A673 (cell line): ENCODE results near the gene LRRN2. TPM values are rescaled to one million over a fixed set of nuclear protein-coding genes. Genes with fewer than 3 reads are reported as not detected.

Experiments used
- BruUV-seq: library from RNA; stranded (reverse); fragments of 400-500 nt; replicated peaks from 2 replicates; lab custom pipeline; 2021; lab: Mats Ljungman, UMichigan
- CTCF ChIA-PET: fragments of 300-600 bp; sonication (Branson Sonifier 250); formaldehyde crosslinking; loops from one replicate; lab custom pipeline; 2022; ENCODE audit warnings: antibody characterized with exemption; lab: Charles Lee
- POLR2A ChIA-PET: fragments of 300-600 bp; sonication (Branson Sonifier 250); formaldehyde crosslinking; loops from one replicate; lab custom pipeline; 2022; ENCODE audit warnings: antibody characterized with exemption; ENCODE audit not compliant: low non-redundant PET; lab: Charles Lee
- DNase-seq: peaks from one replicate; pipeline ENCODE4 v3.0.0-alpha.2; 2015; ENCODE audit warnings: low spot score
- H3K27ac ChIP-seq: fragments of 200-600 bp; sonication (generic); 2 replicates; pipeline ENCODE4 v1.5.1; 2016; ENCODE audit warnings: mixed run types, low read depth, mild to moderate bottlenecking, mixed read lengths, antibody characterized with exemption, low read length; ENCODE audit not compliant: poor library complexity, severe bottlenecking
- H3K27me3 ChIP-seq: fragments of 200-600 bp; sonication (generic); replicated peaks from 2 replicates; pipeline ENCODE4 v1.6.1; 2017; ENCODE audit warnings: mixed run types, low read depth, mild to moderate bottlenecking, mixed read lengths, antibody characterized with exemption, low read length; ENCODE audit not compliant: insufficient read depth, poor library complexity
- H3K36me3 ChIP-seq: fragments of 200-600 bp; sonication (generic); 2 replicates; pipeline ENCODE4 v1.6.1; 2016; ENCODE audit warnings: mixed run types, mild to moderate bottlenecking, mixed read lengths, antibody characterized with exemption, low read length; ENCODE audit not compliant: insufficient read depth, poor library complexity, severe bottlenecking
- H3K4me1 ChIP-seq: fragments of 200-600 bp; sonication (generic); 2 replicates; pipeline ENCODE4 v1.6.1; 2017; ENCODE audit warnings: mixed run types, mild to moderate bottlenecking, mixed read lengths, antibody characterized with exemption, low read length; ENCODE audit not compliant: insufficient read depth, poor library complexity, severe bottlenecking
- H3K4me3 ChIP-seq: fragments of 200-600 bp; sonication (generic); 2 replicates; pipeline ENCODE4 v1.5.1; 2016; ENCODE audit warnings: low read depth, mixed run types, mild to moderate bottlenecking, mixed read lengths, low read length; ENCODE audit not compliant: poor library complexity, severe bottlenecking
- H3K9me3 ChIP-seq: fragments of 200-600 bp; sonication (generic); 2 replicates; pipeline ENCODE4 v1.6.1; 2016; ENCODE audit warnings: mixed run types, low read depth, mild to moderate bottlenecking, mixed read lengths, antibody characterized with exemption, low read length; ENCODE audit not compliant: poor library complexity, severe bottlenecking
- EZH2 ChIP-seq: fragments of 200-600 bp; sonication (generic); IDR thresholded peaks from 2 replicates; pipeline ENCODE4 v1.6.1; 2017; ENCODE audit warnings: borderline replicate concordance, low read depth, mild to moderate bottlenecking, mixed read lengths, antibody characterized with exemption, low read length; ENCODE audit not compliant: poor library complexity, severe bottlenecking
- intact Hi-C: fragments of 100-400 bp; cut with micrococcal nuclease; formaldehyde crosslinking; loops from one replicate; pipeline ENCODE4 v1.10.0; 2022; ENCODE audit not compliant: unreplicated experiment
- total RNA-seq: library from RNA; stranded (reverse); gene quantifications from 2 replicates; pipeline ENCODE4 v1.2.3, GENCODE V29; 2021
- TF ChIP-seq, protein P1 (sequence below): fragments of 300-800, 200-600 bp; sonication (generic); conservative IDR thresholded peaks from 2 replicates; pipeline ENCODE4 v1.5.1; 2017; ENCODE audit warnings: low read depth, mild to moderate bottlenecking, antibody characterized with exemption, low read length, moderate library complexity, mixed read lengths

LRRN2 gene
- total RNA-seq, 1 experiment from 2014 or later = not detected

DNA sequence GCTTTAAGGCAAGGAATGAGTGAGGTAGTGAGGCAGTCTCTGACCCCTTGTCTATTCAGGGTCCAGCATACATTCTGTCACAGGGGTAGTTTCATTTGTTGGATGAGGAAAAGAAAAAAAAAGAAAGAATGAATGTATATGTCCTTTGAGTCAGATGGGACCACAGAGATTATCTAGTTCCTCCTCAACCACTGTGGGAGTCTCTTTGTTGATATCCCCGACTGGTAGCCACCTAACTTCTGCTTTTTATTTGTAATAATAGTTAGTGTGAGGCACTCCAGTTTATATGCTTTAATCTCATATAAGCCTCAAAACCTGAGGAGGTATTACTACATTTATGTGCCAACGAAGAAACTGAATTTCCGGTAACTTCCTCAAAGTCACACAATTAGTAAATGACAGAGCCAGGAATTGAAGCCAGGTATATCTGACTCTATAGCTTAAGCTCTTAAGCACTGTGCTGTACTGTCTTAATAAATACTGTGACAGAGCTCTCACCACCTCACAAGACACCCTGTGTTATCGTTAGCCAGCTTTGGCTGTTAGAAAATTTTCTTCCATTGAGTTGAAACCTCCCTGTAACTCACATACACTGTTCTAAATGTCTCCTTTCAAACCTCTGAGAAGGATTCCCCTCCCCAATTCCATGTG is 87.1 kb downstream of the LRRN2 start:
- Histone ChIP-seq H3K27me3 (no peaks in the 10 kb centered on the region), H3K4me1 (no peaks in the 10 kb centered on the region), H3K27ac (no peak overlapping the region), H3K4me3 (no peak overlapping the region), H3K36me3 (no peaks in the 10 kb centered on the region), H3K9me3 (no peaks in the 10 kb centered on the region)
- no peak for DNase-seq
- no TSS peak for BruUV-seq
- intact Hi-C loops = no loop called here
- CTCF ChIA-PET = no interaction called here
- no peak for TF ChIP-seq EZH2
- TF ChIP-seq, protein P1, sequence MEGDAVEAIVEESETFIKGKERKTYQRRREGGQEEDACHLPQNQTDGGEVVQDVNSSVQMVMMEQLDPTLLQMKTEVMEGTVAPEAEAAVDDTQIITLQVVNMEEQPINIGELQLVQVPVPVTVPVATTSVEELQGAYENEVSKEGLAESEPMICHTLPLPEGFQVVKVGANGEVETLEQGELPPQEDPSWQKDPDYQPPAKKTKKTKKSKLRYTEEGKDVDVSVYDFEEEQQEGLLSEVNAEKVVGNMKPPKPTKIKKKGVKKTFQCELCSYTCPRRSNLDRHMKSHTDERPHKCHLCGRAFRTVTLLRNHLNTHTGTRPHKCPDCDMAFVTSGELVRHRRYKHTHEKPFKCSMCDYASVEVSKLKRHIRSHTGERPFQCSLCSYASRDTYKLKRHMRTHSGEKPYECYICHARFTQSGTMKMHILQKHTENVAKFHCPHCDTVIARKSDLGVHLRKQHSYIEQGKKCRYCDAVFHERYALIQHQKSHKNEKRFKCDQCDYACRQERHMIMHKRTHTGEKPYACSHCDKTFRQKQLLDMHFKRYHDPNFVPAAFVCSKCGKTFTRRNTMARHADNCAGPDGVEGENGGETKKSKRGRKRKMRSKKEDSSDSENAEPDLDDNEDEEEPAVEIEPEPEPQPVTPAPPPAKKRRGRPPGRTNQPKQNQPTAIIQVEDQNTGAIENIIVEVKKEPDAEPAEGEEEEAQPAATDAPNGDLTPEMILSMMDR = no peak
- POLR2A ChIA-PET = no interaction called here

DNA sequence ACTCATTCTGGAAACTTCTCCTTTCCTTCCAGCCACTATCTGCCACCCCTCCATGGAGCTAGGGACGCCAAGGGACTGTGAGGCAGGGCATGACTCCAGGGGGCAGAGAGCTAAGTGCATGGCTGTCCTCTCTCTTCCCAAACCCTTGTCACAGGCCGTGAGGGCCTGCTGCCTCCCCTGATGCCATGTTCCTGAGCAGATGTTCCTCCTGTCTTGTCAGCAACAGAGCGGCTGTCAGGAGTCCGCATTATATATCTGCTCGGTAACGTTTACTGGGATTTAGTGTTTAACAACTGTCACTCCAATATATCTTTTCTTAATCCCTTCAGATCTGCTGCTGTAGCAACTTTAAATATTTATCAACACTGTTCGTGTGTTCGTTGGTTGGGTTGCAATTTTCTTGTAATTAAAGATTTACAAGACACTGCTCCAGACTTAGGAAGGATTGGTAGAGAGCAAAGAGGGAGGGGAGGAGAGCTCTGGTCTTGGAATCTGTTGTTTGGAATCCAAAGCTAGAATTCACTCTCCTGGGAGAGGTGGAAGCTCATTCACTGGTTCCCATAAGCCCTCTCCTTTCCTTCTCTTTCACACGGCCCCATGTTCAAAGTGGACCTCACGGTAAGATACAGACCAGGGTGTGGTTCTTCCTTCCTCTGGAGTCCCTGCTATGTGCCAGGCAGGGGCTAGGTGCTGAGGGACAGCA is 93.1 kb downstream of the LRRN2 start:
- CTCF ChIA-PET = no interaction called here
- intact Hi-C loops = no loop called here
- DNase-seq = no peak
- Histone ChIP-seq H3K36me3 (no peaks in the 10 kb centered on the region), H3K4me3 (no peak overlapping the region), H3K27me3 (no peaks in the 10 kb centered on the region), H3K4me1 (peaks cover 10% of the 10 kb centered on the region), H3K27ac (no peak overlapping the region), H3K9me3 (no peaks in the 10 kb centered on the region)
- BruUV-seq = no TSS peak
- POLR2A ChIA-PET = no interaction called here
- TF ChIP-seq, protein P1 = no peak
- TF ChIP-seq EZH2 = no peak

GRCh38 chr1:204591473-204592090 is 94.0 kb downstream of the LRRN2 start:
- POLR2A ChIA-PET = no interaction called here
- Histone ChIP-seq H3K27ac (no peak overlapping the region), H3K27me3 (no peaks in the 10 kb centered on the region), H3K4me1 (peaks cover 10% of the 10 kb centered on the region), H3K9me3 (no peaks in the 10 kb centered on the region), H3K4me3 (no peak overlapping the region), H3K36me3 (no peaks in the 10 kb centered on the region)
- CTCF ChIA-PET = interaction anchor here (0.6 kb wide), 1 partner anchor 1083 kb away, joined by 6 read pairs; no protein-coding TSS in a partner anchor
- intact Hi-C loops = no loop called here
- DNase-seq = no peak
- no TSS peak for BruUV-seq
- TF ChIP-seq, protein P1 = no peak
- TF ChIP-seq EZH2 = no peak
